Measurements from ENCODE around the gene GALM. TPM values are rescaled to one million over a fixed set of nuclear protein-coding genes. Genes with fewer than 3 reads are reported as not detected.
"Not testable (repeated sequence)": the region's sequence is repeated elsewhere in the genome, so short reads cannot be mapped to it uniquely, and the experiment has no call there.

The GALM gene
- total and polyA plus RNA-seq, 10 donors, result 5.2 to 22.7 (median 7.6) TPM

GRCh38 chr2:38734299-38735058 is 68.6 kb downstream of the GALM start:
- H3K9me3 ChIP-seq, result no peaks in the 10 kb centered on the region
- WGBS, 5 donors, result 69 to 85% (median 76%) methylated on average over 9 of the region's 9 CpGs
- H3K36me3 ChIP-seq, result peaks cover 3 to 82% (median 30%) of the 10 kb centered on the region in 6 donors
- DNase-seq, result no peak
- TF ChIP-seq POLR2A (IDR thresholded peaks at IDR 0.05) (no peak), POLR2AphosphoS5 (IDR thresholded peaks at IDR 0.05) (no peak)
- TF ChIP-seq, protein P1, sequence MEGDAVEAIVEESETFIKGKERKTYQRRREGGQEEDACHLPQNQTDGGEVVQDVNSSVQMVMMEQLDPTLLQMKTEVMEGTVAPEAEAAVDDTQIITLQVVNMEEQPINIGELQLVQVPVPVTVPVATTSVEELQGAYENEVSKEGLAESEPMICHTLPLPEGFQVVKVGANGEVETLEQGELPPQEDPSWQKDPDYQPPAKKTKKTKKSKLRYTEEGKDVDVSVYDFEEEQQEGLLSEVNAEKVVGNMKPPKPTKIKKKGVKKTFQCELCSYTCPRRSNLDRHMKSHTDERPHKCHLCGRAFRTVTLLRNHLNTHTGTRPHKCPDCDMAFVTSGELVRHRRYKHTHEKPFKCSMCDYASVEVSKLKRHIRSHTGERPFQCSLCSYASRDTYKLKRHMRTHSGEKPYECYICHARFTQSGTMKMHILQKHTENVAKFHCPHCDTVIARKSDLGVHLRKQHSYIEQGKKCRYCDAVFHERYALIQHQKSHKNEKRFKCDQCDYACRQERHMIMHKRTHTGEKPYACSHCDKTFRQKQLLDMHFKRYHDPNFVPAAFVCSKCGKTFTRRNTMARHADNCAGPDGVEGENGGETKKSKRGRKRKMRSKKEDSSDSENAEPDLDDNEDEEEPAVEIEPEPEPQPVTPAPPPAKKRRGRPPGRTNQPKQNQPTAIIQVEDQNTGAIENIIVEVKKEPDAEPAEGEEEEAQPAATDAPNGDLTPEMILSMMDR (IDR thresholded peaks at IDR 0.05 in 8 of 11, conservative IDR thresholded peaks at IDR 0.05 in 3 of 11), result no peak
- H3K27ac ChIP-seq, result no peak overlapping the region
- intact Hi-C loops (cut with DNase I; ENCODE audit: low total_unique reads), result loop anchor here (5.0 to 10.0 kb wide), 2 partner anchors 152 to 410 kb away; no protein-coding TSS in a partner anchor
- peaks cover 3 to 50% (median 24%) of the 10 kb centered on the region in 6 donors for H3K4me1 ChIP-seq
- no peaks in the 10 kb centered on the region for H3K27me3 ChIP-seq (replicated peaks in 1 of 7)
- H3K4me3 ChIP-seq, result no peak overlapping the region

DNA sequence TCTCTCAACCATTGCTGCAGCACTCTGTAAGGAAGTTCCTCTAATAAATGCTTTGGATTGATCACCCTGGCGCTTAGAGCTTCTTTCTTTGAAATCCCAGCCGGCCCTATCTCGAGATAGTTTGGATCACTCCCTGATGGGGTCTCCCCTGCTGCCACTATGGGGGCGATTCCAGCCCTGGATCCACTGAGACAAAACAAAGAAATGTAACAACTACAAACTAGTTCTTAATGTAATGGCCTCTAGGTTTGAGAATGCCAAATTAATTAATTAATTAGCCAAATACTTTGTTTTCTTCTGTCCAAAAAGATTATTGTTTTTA is 70.0 kb downstream of the GALM start:
- Histone ChIP-seq H3K9me3 (no peaks in the 10 kb centered on the region), H3K4me3 (no peak overlapping the region), H3K27ac (peak overlapping the region in 1 of 8 donors; percentile 61), H3K4me1 (peaks cover 10 to 59% (median 30%) of the 10 kb centered on the region in 6 donors), H3K27me3 (replicated peaks in 1 of 7) (no peaks in the 10 kb centered on the region), H3K36me3 (peaks cover 3 to 72% (median 21%) of the 10 kb centered on the region in 6 donors)
- no peak for TF ChIP-seq POLR2AphosphoS5 (IDR thresholded peaks at IDR 0.05)
- TF ChIP-seq, protein P1 (IDR thresholded peaks at IDR 0.05 in 8 of 11, conservative IDR thresholded peaks at IDR 0.05 in 3 of 11), result no peak
- no peak for TF ChIP-seq POLR2A (IDR thresholded peaks at IDR 0.05)
- WGBS, 5 donors, result 70 to 97% (median 83%) methylated on average over 4 of the region's 4 CpGs
- intact Hi-C loops (cut with DNase I; ENCODE audit: low total_unique reads), result loop anchor here (10.0 kb wide), 1 partner anchor 411 kb away; no protein-coding TSS in a partner anchor
- no peak for DNase-seq

- not testable (repeated sequence) for DNase-seq; H3K4me3 ChIP-seq; H3K9me3 ChIP-seq; H3K27me3 ChIP-seq (replicated peaks in 1 of 7)
- peak in 1 of 3 donors; percentile 37 for TF ChIP-seq POLR2AphosphoS5 (IDR thresholded peaks at IDR 0.05)
- Histone ChIP-seq H3K36me3 (peaks cover 0 to 72% (median 21%) of the 10 kb centered on the region in 6 donors), H3K4me1 (peaks cover 10 to 67% (median 34%) of the 10 kb centered on the region in 6 donors), H3K27ac (peak overlapping the region in 7 of 8 donors; percentile 24 to 61 (median 48))
- 47 to 81% (median 58%) methylated on average over 11 of the region's 11 CpGs for WGBS, 5 donors
- intact Hi-C loops (cut with DNase I; ENCODE audit: low total_unique reads), result loop anchor here (10.0 kb wide), 1 partner anchor 412 kb away; no protein-coding TSS in a partner anchor
Observed at GRCh38 chr2:38737000-38737698, 71.2 kb downstream of the GALM start.

- no peak for DNase-seq
- intact Hi-C loops (cut with DNase I; ENCODE audit: low total_unique reads), result loop anchor here (10.0 kb wide), 1 partner anchor 413 kb away; no protein-coding TSS in a partner anchor
- WGBS, 5 donors, result 87 to 97% (median 92%) methylated on average over 3 of the region's 3 CpGs
- Histone ChIP-seq H3K9me3 (no peaks in the 10 kb centered on the region), H3K36me3 (peaks cover 0 to 72% (median 20%) of the 10 kb centered on the region in 6 donors), H3K4me1 (peaks cover 10 to 72% (median 35%) of the 10 kb centered on the region in 6 donors), H3K27ac (peak overlapping the region in 7 of 8 donors; percentile 24 to 61 (median 30)), H3K4me3 (no peak overlapping the region), H3K27me3 (replicated peaks in 1 of 7) (no peaks in the 10 kb centered on the region)
- TF ChIP-seq POLR2A (IDR thresholded peaks at IDR 0.05), result no peak
- peak in 1 of 3 donors; percentile 10 for TF ChIP-seq POLR2AphosphoS5 (IDR thresholded peaks at IDR 0.05)
- TF ChIP-seq, protein P1 (IDR thresholded peaks at IDR 0.05 in 8 of 11, conservative IDR thresholded peaks at IDR 0.05 in 3 of 11), result no peak
Observed at GRCh38 chr2:38737925-38738324, 72.0 kb downstream of the GALM start.

Measured in spleen (tissue), 11 donors.